ENCODE data around the gene RGMB.

RGMB gene

GRCh38 chr5:98753507-98753906 lies 20.0 kb upstream of the RGMB start:
- Histone ChIP-seq H3K36me3 (ENCODE audit: insufficient read depth) (no peaks in the 10 kb centered on the region), H3K4me1 (ENCODE audit: low read depth, poor library complexity, severe bottlenecking) (no peaks in the 10 kb centered on the region), H3K9ac (no peak overlapping the region), H4K20me1 (ENCODE audit: insufficient read depth) (no peaks in the 10 kb centered on the region), H3K4me2 (no peak overlapping the region), H3K79me2 (ENCODE audit: insufficient read depth, low read depth) (no peaks in the 10 kb centered on the region), H3K27me3 (ENCODE audit: insufficient read depth, low read depth) (no peaks in the 10 kb centered on the region), H3K4me3 (IDR thresholded peaks at IDR 0.05; ENCODE audit: insufficient read depth, low read depth, low read length) (no peak overlapping the region), H3K27ac (no peak overlapping the region), H2AFZ (ENCODE audit: low read depth) (no peak overlapping the region)
- no peak for TF ChIP-seq CTCF (conservative IDR thresholded peaks at IDR 0.05; ENCODE audit: low read depth, low read length)

DNA sequence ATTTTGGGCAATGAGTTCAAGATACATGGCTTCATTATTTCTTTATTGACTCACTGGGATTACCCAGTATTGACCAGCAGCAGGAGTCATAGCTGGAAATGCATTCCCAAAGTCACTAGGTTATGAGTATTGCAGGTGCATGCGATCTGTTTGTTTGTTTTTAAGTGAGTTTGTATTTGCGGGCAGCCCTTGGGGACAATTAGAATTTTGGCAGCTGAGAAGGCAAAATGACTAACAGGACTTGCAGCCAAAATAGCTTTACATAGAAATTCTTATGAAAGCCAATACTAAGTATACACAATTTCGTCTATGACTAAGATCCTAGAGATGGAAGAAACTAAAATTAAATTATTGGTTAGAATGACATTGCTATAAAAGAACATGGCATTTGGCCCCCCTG lies 18.1 kb upstream of the RGMB start:
- Histone ChIP-seq H4K20me1 (ENCODE audit: insufficient read depth) (no peaks in the 10 kb centered on the region), H3K79me2 (ENCODE audit: insufficient read depth, low read depth) (no peaks in the 10 kb centered on the region), H3K9ac (no peak overlapping the region), H3K27ac (no peak overlapping the region), H2AFZ (ENCODE audit: low read depth) (no peak overlapping the region), H3K4me3 (IDR thresholded peaks at IDR 0.05; ENCODE audit: insufficient read depth, low read depth, low read length) (no peak overlapping the region), H3K4me2 (no peak overlapping the region), H3K4me1 (ENCODE audit: low read depth, poor library complexity, severe bottlenecking) (no peaks in the 10 kb centered on the region), H3K27me3 (ENCODE audit: insufficient read depth, low read depth) (no peaks in the 10 kb centered on the region), H3K36me3 (ENCODE audit: insufficient read depth) (no peaks in the 10 kb centered on the region)
- TF ChIP-seq CTCF (conservative IDR thresholded peaks at IDR 0.05; ENCODE audit: low read depth, low read length), result no peak

DNA sequence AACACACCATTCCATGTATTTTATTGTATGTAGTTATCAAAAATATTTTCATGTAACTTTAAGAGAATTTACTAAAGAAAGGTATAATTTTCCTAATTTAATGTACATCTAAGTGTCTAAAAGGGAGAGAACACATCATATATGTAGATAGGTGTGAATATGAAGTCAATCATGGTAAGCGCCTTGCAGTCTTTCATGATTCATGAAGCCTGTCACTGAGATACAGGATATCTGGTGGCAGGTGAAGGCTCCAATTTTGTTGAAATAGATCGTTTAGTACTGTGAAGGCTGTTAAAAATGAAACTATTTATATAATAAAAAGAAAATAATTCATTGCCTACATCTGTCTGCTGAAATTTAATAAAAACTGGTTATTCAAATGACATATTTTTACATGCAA lies 15.5 kb upstream of the RGMB start:
- Histone ChIP-seq H3K27me3 (ENCODE audit: insufficient read depth, low read depth) (no peaks in the 10 kb centered on the region), H3K4me2 (no peak overlapping the region), H2AFZ (ENCODE audit: low read depth) (no peak overlapping the region), H3K9ac (no peak overlapping the region), H3K4me1 (ENCODE audit: low read depth, poor library complexity, severe bottlenecking) (no peaks in the 10 kb centered on the region), H3K4me3 (IDR thresholded peaks at IDR 0.05; ENCODE audit: insufficient read depth, low read depth, low read length) (no peak overlapping the region), H3K36me3 (ENCODE audit: insufficient read depth) (no peaks in the 10 kb centered on the region), H3K79me2 (ENCODE audit: insufficient read depth, low read depth) (no peaks in the 10 kb centered on the region), H4K20me1 (ENCODE audit: insufficient read depth) (no peaks in the 10 kb centered on the region), H3K27ac (no peak overlapping the region)
- TF ChIP-seq CTCF (conservative IDR thresholded peaks at IDR 0.05; ENCODE audit: low read depth, low read length), result no peak

DNA sequence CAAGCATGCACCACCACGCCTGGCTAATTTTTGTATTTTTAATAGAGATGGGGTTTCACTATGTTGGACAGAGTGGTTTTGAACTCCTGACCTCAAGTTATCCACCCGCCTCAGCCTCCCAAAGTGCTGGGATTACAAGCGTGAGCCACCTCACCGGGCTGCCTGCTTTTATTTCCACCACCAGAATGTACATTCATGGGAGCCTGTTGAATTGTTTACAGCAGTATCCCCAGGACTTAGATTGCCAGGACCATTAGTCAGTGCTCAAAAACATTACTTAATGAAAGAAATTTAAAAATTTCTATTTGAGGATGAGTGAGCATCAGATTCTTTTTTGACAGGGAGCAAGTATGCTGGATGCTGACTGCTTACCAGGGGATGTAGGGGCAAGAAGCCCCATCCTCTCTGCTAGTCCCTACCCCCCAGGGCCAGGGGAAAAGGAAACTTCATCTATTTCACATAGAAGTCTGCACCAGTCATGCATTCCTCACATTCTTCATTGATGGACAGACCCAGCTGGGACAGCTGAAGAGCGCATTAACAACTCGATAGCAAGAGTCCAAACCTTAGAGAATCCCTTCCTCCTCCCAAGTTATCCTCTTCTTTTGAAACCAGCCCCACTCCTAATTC lies 10.3 kb upstream of the RGMB start:
- Histone ChIP-seq H2AFZ (ENCODE audit: low read depth) (no peak overlapping the region), H3K4me1 (ENCODE audit: low read depth, poor library complexity, severe bottlenecking) (no peaks in the 10 kb centered on the region), H3K27ac (no peak overlapping the region), H3K27me3 (ENCODE audit: insufficient read depth, low read depth) (no peaks in the 10 kb centered on the region), H4K20me1 (ENCODE audit: insufficient read depth) (no peaks in the 10 kb centered on the region), H3K9ac (no peak overlapping the region), H3K4me2 (no peak overlapping the region), H3K36me3 (ENCODE audit: insufficient read depth) (no peaks in the 10 kb centered on the region), H3K4me3 (IDR thresholded peaks at IDR 0.05; ENCODE audit: insufficient read depth, low read depth, low read length) (no peak overlapping the region), H3K79me2 (ENCODE audit: insufficient read depth, low read depth) (no peaks in the 10 kb centered on the region)
- no peak for TF ChIP-seq CTCF (conservative IDR thresholded peaks at IDR 0.05; ENCODE audit: low read depth, low read length)

All from KMS-11 (cell line).